Measurements from ENCODE around the gene C17orf67. TPM values are rescaled to one million over a fixed set of nuclear protein-coding genes. Genes with fewer than 3 reads are reported as not detected.

Gene C17orf67
- total RNA-seq, 1 donor from 2014 or later: 2.4 TPM

DNA sequence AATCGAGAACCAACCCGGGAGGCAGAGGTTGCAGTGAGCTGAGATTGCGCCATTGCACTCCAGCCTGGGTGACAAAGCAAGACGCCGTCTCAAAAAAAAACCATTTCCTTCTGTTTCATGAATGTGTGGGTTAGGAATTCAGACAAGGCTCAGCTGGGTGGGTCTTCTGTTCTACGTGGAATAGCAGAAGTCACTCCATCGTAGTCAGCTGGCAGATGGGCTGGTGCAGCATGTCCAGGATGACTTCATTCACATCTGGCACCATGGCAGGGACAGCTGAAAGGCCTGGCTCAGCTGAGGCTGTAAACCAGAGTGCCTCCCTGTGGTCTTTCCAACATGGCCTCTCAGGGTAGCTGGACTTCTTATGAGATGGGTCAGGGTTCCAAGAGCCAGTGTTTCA lies 89.0 kb downstream of the C17orf67 start:
- H3K36me3 Mint-ChIP-seq (ENCODE audit: low read depth): peaks cover 5% of the 10 kb centered on the region
- no peaks in the 10 kb centered on the region for H3K27me3 Mint-ChIP-seq (ENCODE audit: low read depth)
- TF ChIP-seq, protein P1, sequence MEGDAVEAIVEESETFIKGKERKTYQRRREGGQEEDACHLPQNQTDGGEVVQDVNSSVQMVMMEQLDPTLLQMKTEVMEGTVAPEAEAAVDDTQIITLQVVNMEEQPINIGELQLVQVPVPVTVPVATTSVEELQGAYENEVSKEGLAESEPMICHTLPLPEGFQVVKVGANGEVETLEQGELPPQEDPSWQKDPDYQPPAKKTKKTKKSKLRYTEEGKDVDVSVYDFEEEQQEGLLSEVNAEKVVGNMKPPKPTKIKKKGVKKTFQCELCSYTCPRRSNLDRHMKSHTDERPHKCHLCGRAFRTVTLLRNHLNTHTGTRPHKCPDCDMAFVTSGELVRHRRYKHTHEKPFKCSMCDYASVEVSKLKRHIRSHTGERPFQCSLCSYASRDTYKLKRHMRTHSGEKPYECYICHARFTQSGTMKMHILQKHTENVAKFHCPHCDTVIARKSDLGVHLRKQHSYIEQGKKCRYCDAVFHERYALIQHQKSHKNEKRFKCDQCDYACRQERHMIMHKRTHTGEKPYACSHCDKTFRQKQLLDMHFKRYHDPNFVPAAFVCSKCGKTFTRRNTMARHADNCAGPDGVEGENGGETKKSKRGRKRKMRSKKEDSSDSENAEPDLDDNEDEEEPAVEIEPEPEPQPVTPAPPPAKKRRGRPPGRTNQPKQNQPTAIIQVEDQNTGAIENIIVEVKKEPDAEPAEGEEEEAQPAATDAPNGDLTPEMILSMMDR (conservative IDR thresholded peaks at IDR 0.05): no peak
- H3K4me1 Mint-ChIP-seq: peaks cover 3% of the 10 kb centered on the region
- H3K27ac Mint-ChIP-seq (ENCODE audit: unreplicated experiment): no peak overlapping the region
- peaks cover 10% of the 10 kb centered on the region for H3K9me3 Mint-ChIP-seq
- H3K4me3 Mint-ChIP-seq: no peak overlapping the region
- DNase-seq (ENCODE audit: low read depth, low spot score): no peak

DNA sequence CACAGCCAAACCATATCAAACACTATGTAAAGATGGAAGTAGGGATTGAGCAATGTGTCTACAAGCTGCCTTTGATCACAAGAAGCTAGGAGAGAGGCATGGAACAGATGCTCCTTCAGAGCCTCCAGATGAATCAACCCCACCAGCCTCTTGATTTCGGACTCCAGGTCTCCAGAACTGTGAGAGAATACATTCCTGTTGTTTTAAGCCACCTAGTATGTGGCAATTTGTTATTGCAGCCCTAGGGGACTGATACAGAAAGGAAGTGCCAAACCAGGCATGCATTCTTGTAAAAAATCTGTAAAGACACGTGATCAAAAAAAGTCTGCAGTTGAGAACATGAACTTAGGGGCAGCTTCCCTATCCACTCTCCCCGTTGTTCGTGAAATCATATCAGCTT lies 91.1 kb downstream of the C17orf67 start:
- H3K4me1 Mint-ChIP-seq: peaks cover 6% of the 10 kb centered on the region
- TF ChIP-seq, protein P1 (conservative IDR thresholded peaks at IDR 0.05): no peak
- no peaks in the 10 kb centered on the region for H3K27me3 Mint-ChIP-seq (ENCODE audit: low read depth)
- no peak for DNase-seq (ENCODE audit: low read depth, low spot score)
- peaks cover 5% of the 10 kb centered on the region for H3K36me3 Mint-ChIP-seq (ENCODE audit: low read depth)
- no peak overlapping the region for H3K27ac Mint-ChIP-seq (ENCODE audit: unreplicated experiment)
- H3K4me3 Mint-ChIP-seq: no peak overlapping the region
- H3K9me3 Mint-ChIP-seq: peaks cover 10% of the 10 kb centered on the region

Other genes starting within 250 kb of the C17orf67 start
- gene NOG, start 240.2 kb downstream of the C17orf67 start, total RNA-seq: 0.50 and 0.65 TPM in 2 replicates
- gene DGKE, start 231 bp upstream of the C17orf67 start, total RNA-seq: 4.7 and 5.4 TPM in 2 replicates
- gene TRIM25, start 80.1 kb upstream of the C17orf67 start, total RNA-seq: 25.6 and 28.7 TPM in 2 replicates
- gene COIL, start 127.1 kb upstream of the C17orf67 start, total RNA-seq: 24.1 and 25.1 TPM in 2 replicates
- gene SCPEP1, start 144.2 kb upstream of the C17orf67 start, total RNA-seq: 24.6 and 26.9 TPM in 2 replicates

All from neural crest cell (in vitro differentiated cells).